Vagina (tissue), 2 donors: ENCODE measurements around the gene ARHGEF28.

Source experiments
- CTCF ChIP-seq, 3 experiments: fragments of 450-650 bp in 2 of 3; fragments of 200-600 bp in 1 of 3; sonication (generic) in 1 of 3; IDR thresholded peaks; one replicate each; pipeline ENCODE4 v1.5.1; 2017 to 2019; ENCODE audit warnings: antibody characterized with exemption in 3 of 3, mild to moderate bottlenecking in 2 of 3, moderate library complexity in 2 of 3
- POLR2A ChIP-seq, 2 donors: fragments of 450-650 bp; IDR thresholded peaks; one replicate each; pipeline ENCODE4 v1.6.1; 2017; ENCODE audit warnings: antibody characterized with exemption in 2 of 2, mild to moderate bottlenecking in 2 of 2, moderate library complexity in 2 of 2

DNA sequence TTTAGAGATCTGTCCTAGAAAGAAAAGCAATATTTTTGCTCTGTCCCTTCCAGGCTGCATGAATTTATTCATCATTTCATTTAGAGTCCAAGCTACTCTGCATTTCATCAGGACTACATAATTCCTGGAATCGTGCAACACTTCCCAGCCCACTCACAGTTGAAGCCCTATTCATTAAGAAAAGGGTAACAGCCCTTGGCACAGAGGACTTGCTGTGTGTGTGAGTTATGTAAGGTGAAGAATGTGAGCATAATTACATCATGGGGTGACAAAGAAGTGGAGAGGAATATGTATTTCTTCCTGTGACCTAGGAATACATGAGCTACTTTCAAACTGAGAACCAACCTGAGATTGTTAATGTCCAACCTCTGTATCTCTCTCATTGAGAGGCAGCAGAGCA lies 317.4 kb downstream of the ARHGEF28 start:
- TF ChIP-seq POLR2A (IDR thresholded peaks at IDR 0.05) (no peak), CTCF (IDR thresholded peaks at IDR 0.05) (no peak)
